ENCODE results near the gene RHBDL3.

The RHBDL3 gene

GRCh38 chr17:32323046-32323445 lies 57.4 kb downstream of the RHBDL3 start:
- H3K79me2 ChIP-seq (ENCODE audit: control insufficient read depth, insufficient read depth, low read length, unreplicated experiment): no peaks in the 10 kb centered on the region
- H3K4me3 ChIP-seq (ENCODE audit: low read depth, low read length): no peak overlapping the region
- H3K27me3 ChIP-seq (ENCODE audit: insufficient read depth, low read length): no peaks in the 10 kb centered on the region; the same call in 1 of the 2 replicates
- no peak overlapping the region for H3K27ac ChIP-seq (ENCODE audit: low read depth, low read length)
- peaks cover 11% of the 10 kb centered on the region for H3K4me1 ChIP-seq (ENCODE audit: control insufficient read depth, insufficient read depth, low read length, unreplicated experiment)
- H2AFZ ChIP-seq (ENCODE audit: low read length, unreplicated experiment): no peak overlapping the region
- no peaks in the 10 kb centered on the region for H3K36me3 ChIP-seq (ENCODE audit: insufficient read depth, low read length)

GRCh38 chr17:32323811-32324491 lies 58.3 kb downstream of the RHBDL3 start:
- peak overlapping the region; percentile 63 for H3K4me3 ChIP-seq (ENCODE audit: low read depth, low read length)
- no peaks in the 10 kb centered on the region for H3K36me3 ChIP-seq (ENCODE audit: insufficient read depth, low read length)
- H3K79me2 ChIP-seq (ENCODE audit: control insufficient read depth, insufficient read depth, low read length, unreplicated experiment): no peaks in the 10 kb centered on the region
- H3K27me3 ChIP-seq (ENCODE audit: insufficient read depth, low read length): no peaks in the 10 kb centered on the region
- H3K4me1 ChIP-seq (ENCODE audit: control insufficient read depth, insufficient read depth, low read length, unreplicated experiment): peaks cover 11% of the 10 kb centered on the region
- H2AFZ ChIP-seq (ENCODE audit: low read length, unreplicated experiment): peak overlapping the region; percentile 91
- H3K27ac ChIP-seq (ENCODE audit: low read depth, low read length): peak overlapping the region; percentile 11; the same call in 1 of the 2 replicates

GRCh38 chr17:32327911-32328310 lies 62.3 kb downstream of the RHBDL3 start:
- Histone ChIP-seq H2AFZ (ENCODE audit: low read length, unreplicated experiment) (no peak overlapping the region), H3K4me3 (ENCODE audit: low read depth, low read length) (no peak overlapping the region), H3K79me2 (ENCODE audit: control insufficient read depth, insufficient read depth, low read length, unreplicated experiment) (no peaks in the 10 kb centered on the region), H3K27ac (ENCODE audit: low read depth, low read length) (no peak overlapping the region), H3K27me3 (ENCODE audit: insufficient read depth, low read length) (no peaks in the 10 kb centered on the region), H3K36me3 (ENCODE audit: insufficient read depth, low read length) (0 out of 2 replicates have a peak, but pooled peaks cover 3% of the 10 kb centered on the region), H3K4me1 (ENCODE audit: control insufficient read depth, insufficient read depth, low read length, unreplicated experiment) (peaks cover 11% of the 10 kb centered on the region)

- no peak overlapping the region for H3K4me3 ChIP-seq (ENCODE audit: low read depth, low read length)
- no peak overlapping the region for H3K27ac ChIP-seq (ENCODE audit: low read depth, low read length)
- H3K4me1 ChIP-seq (ENCODE audit: control insufficient read depth, insufficient read depth, low read length, unreplicated experiment): no peaks in the 10 kb centered on the region
- no peaks in the 10 kb centered on the region for H3K79me2 ChIP-seq (ENCODE audit: control insufficient read depth, insufficient read depth, low read length, unreplicated experiment)
- H2AFZ ChIP-seq (ENCODE audit: low read length, unreplicated experiment): no peak overlapping the region
- peaks cover 11% of the 10 kb centered on the region for H3K36me3 ChIP-seq (ENCODE audit: insufficient read depth, low read length)
- H3K27me3 ChIP-seq (ENCODE audit: insufficient read depth, low read length): no peaks in the 10 kb centered on the region
Observed at GRCh38 chr17:32330147-32330546, 64.5 kb downstream of the RHBDL3 start.

- Histone ChIP-seq H3K4me1 (ENCODE audit: control insufficient read depth, insufficient read depth, low read length, unreplicated experiment) (peaks cover 6% of the 10 kb centered on the region), H3K4me3 (ENCODE audit: low read depth, low read length) (no peak overlapping the region), H3K27me3 (ENCODE audit: insufficient read depth, low read length) (no peaks in the 10 kb centered on the region), H2AFZ (ENCODE audit: low read length, unreplicated experiment) (no peak overlapping the region), H3K36me3 (ENCODE audit: insufficient read depth, low read length) (peaks cover 11% of the 10 kb centered on the region), H3K79me2 (ENCODE audit: control insufficient read depth, insufficient read depth, low read length, unreplicated experiment) (no peaks in the 10 kb centered on the region), H3K27ac (ENCODE audit: low read depth, low read length) (no peak overlapping the region)
Observed at GRCh38 chr17:32331243-32332040, 65.8 kb downstream of the RHBDL3 start.

GRCh38 chr17:32333187-32333586 lies 67.6 kb downstream of the RHBDL3 start:
- Histone ChIP-seq H3K4me1 (ENCODE audit: control insufficient read depth, insufficient read depth, low read length, unreplicated experiment) (peaks cover 6% of the 10 kb centered on the region), H3K27ac (ENCODE audit: low read depth, low read length) (no peak overlapping the region), H3K79me2 (ENCODE audit: control insufficient read depth, insufficient read depth, low read length, unreplicated experiment) (no peaks in the 10 kb centered on the region), H3K4me3 (ENCODE audit: low read depth, low read length) (no peak overlapping the region), H2AFZ (ENCODE audit: low read length, unreplicated experiment) (no peak overlapping the region), H3K27me3 (ENCODE audit: insufficient read depth, low read length) (no peaks in the 10 kb centered on the region), H3K36me3 (ENCODE audit: insufficient read depth, low read length) (peaks cover 11% of the 10 kb centered on the region)

GRCh38 chr17:32335046-32335445 lies 69.4 kb downstream of the RHBDL3 start:
- Histone ChIP-seq H3K79me2 (ENCODE audit: control insufficient read depth, insufficient read depth, low read length, unreplicated experiment) (no peaks in the 10 kb centered on the region), H3K4me1 (ENCODE audit: control insufficient read depth, insufficient read depth, low read length, unreplicated experiment) (peaks cover 6% of the 10 kb centered on the region), H3K27me3 (ENCODE audit: insufficient read depth, low read length) (no peaks in the 10 kb centered on the region), H2AFZ (ENCODE audit: low read length, unreplicated experiment) (no peak overlapping the region), H3K4me3 (ENCODE audit: low read depth, low read length) (no peak overlapping the region), H3K27ac (ENCODE audit: low read depth, low read length) (no peak overlapping the region), H3K36me3 (ENCODE audit: insufficient read depth, low read length) (peaks cover 11% of the 10 kb centered on the region)

GRCh38 chr17:32335687-32336086 lies 70.1 kb downstream of the RHBDL3 start:
- no peaks in the 10 kb centered on the region for H3K79me2 ChIP-seq (ENCODE audit: control insufficient read depth, insufficient read depth, low read length, unreplicated experiment)
- H3K4me1 ChIP-seq (ENCODE audit: control insufficient read depth, insufficient read depth, low read length, unreplicated experiment): peaks cover 6% of the 10 kb centered on the region
- peaks cover 11% of the 10 kb centered on the region for H3K36me3 ChIP-seq (ENCODE audit: insufficient read depth, low read length)
- no peak overlapping the region for H3K4me3 ChIP-seq (ENCODE audit: low read depth, low read length)
- H3K27ac ChIP-seq (ENCODE audit: low read depth, low read length): no peak overlapping the region
- H2AFZ ChIP-seq (ENCODE audit: low read length, unreplicated experiment): no peak overlapping the region
- no peaks in the 10 kb centered on the region for H3K27me3 ChIP-seq (ENCODE audit: insufficient read depth, low read length)

GRCh38 chr17:32341141-32341856 lies 75.7 kb downstream of the RHBDL3 start:
- H3K36me3 ChIP-seq (ENCODE audit: insufficient read depth, low read length): no peaks in the 10 kb centered on the region; the same call in 1 of the 2 replicates
- H3K4me1 ChIP-seq (ENCODE audit: control insufficient read depth, insufficient read depth, low read length, unreplicated experiment): peaks cover 12% of the 10 kb centered on the region
- H3K79me2 ChIP-seq (ENCODE audit: control insufficient read depth, insufficient read depth, low read length, unreplicated experiment): no peaks in the 10 kb centered on the region
- H3K27me3 ChIP-seq (ENCODE audit: insufficient read depth, low read length): no peaks in the 10 kb centered on the region
- peak overlapping the region; percentile 84 for H3K4me3 ChIP-seq (ENCODE audit: low read depth, low read length)
- H3K27ac ChIP-seq (ENCODE audit: low read depth, low read length): no peak overlapping the region
- peak overlapping the region; percentile 94 for H2AFZ ChIP-seq (ENCODE audit: low read length, unreplicated experiment)

- H3K4me1 ChIP-seq (ENCODE audit: control insufficient read depth, insufficient read depth, low read length, unreplicated experiment): peaks cover 12% of the 10 kb centered on the region
- H2AFZ ChIP-seq (ENCODE audit: low read length, unreplicated experiment): peak within 1 kb of the TSS; percentile 94
- no peaks in the 10 kb centered on the region; the same call in 1 of the 2 replicates for H3K36me3 ChIP-seq (ENCODE audit: insufficient read depth, low read length)
- peak within 1 kb of the TSS; percentile 84 for H3K4me3 ChIP-seq (ENCODE audit: low read depth, low read length)
- H3K27ac ChIP-seq (ENCODE audit: low read depth, low read length): peak within 1 kb of the TSS; percentile 47
- no peaks in the 10 kb centered on the region for H3K79me2 ChIP-seq (ENCODE audit: control insufficient read depth, insufficient read depth, low read length, unreplicated experiment)
- no peaks in the 10 kb centered on the region for H3K27me3 ChIP-seq (ENCODE audit: insufficient read depth, low read length)
Observed at GRCh38 chr17:32341857-32342602, 76.4 kb downstream of the RHBDL3 start, which contains the start of gene C17orf75. TSS of gene C17orf75 (minus strand) at chr17:32342173. CDS start at chr17:32342139, 34 bp downstream.
